SH-SY5Y (cell line): ENCODE results near the gene CCDC6.

Experiments
- GATA2 ChIP-seq: IDR thresholded peaks from 2 replicates; pipeline ENCODE4 v1.6.1; 2011; ENCODE audit warnings: mild to moderate bottlenecking, low read depth, low read length
- GATA3 ChIP-seq: IDR thresholded peaks from 2 replicates; pipeline ENCODE4 v1.6.1; 2011; ENCODE audit warnings: low read depth, mild to moderate bottlenecking, low read length, moderate library complexity

DNA sequence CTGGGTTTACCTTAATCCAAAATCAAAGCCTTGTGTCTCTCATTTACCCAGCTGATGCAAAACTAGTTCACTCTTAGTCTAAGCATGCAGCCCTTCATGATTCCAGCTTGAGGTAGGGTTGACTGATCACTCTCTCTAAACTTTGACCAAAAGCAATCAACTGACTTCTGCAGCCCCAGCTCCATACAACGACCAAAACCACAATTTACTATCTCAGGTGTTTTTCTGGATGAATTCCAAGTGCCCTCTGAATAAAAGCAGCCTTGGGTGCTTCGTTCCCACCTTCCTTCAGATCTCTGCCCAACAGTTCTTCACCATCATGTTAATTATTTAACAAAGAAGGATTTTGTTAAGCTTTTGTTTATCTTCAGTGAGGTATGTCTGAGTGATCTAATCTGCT, 62.6 kb downstream of the CCDC6 start:
- no peak for TF ChIP-seq GATA3
- TF ChIP-seq GATA2: no peak
